HG03439 (cell line): ENCODE data around the gene EPHB3.

ENCODE experiments used
- ATAC-seq: cut with Tn5 transposase; IDR thresholded peaks from one replicate; pipeline ENCODE4 v1.9.1; 2021; ENCODE audit warnings: mild to moderate bottlenecking, moderate library complexity; ENCODE audit not compliant: unreplicated experiment

The EPHB3 gene

GRCh38 chr3:184563941-184564684 is 2.5 kb downstream of the EPHB3 start:
- no peak for ATAC-seq

- no peak for ATAC-seq
These were observed 3.2 kb downstream of the EPHB3 start for GRCh38 chr3:184564685-184565385.

GRCh38 chr3:184565421-184566211 is 4.0 kb downstream of the EPHB3 start:
- no peak for ATAC-seq

- ATAC-seq: no peak
These were observed 5.1 kb downstream of the EPHB3 start for GRCh38 chr3:184566441-184567414.

- no peak for ATAC-seq
These were observed 6.5 kb downstream of the EPHB3 start for GRCh38 chr3:184567946-184568559.

GRCh38 chr3:184568560-184568923 is 7.0 kb downstream of the EPHB3 start:
- no peak for ATAC-seq

GRCh38 chr3:184568924-184569829 is 7.6 kb downstream of the EPHB3 start:
- no peak for ATAC-seq

- ATAC-seq: no peak
These were observed 8.4 kb downstream of the EPHB3 start for GRCh38 chr3:184570035-184570434.

GRCh38 chr3:184570489-184570888 is 8.9 kb downstream of the EPHB3 start:
- ATAC-seq: no peak

GRCh38 chr3:184571750-184572377 is 10.3 kb downstream of the EPHB3 start:
- no peak for ATAC-seq

- no peak for ATAC-seq
These were observed 11.2 kb downstream of the EPHB3 start for GRCh38 chr3:184572633-184573270.

GRCh38 chr3:184574515-184575417 is 13.2 kb downstream of the EPHB3 start:
- ATAC-seq: no peak

GRCh38 chr3:184575701-184576100 is 14.1 kb downstream of the EPHB3 start:
- ATAC-seq: no peak

GRCh38 chr3:184576457-184577240 is 15.1 kb downstream of the EPHB3 start:
- no peak for ATAC-seq

GRCh38 chr3:184577546-184577945 is 16.0 kb downstream of the EPHB3 start:
- ATAC-seq: no peak

- ATAC-seq: no peak
These were observed 16.6 kb downstream of the EPHB3 start for GRCh38 chr3:184578218-184578617.
